HG03565 (cell line): ENCODE measurements around the gene GRIK2.

Source experiments
- ATAC-seq: cut with Tn5 transposase; IDR thresholded peaks from one replicate; pipeline ENCODE4 v1.9.1; 2021; ENCODE audit warnings: mild to moderate bottlenecking, moderate library complexity; ENCODE audit not compliant: unreplicated experiment

GRIK2 gene

DNA sequence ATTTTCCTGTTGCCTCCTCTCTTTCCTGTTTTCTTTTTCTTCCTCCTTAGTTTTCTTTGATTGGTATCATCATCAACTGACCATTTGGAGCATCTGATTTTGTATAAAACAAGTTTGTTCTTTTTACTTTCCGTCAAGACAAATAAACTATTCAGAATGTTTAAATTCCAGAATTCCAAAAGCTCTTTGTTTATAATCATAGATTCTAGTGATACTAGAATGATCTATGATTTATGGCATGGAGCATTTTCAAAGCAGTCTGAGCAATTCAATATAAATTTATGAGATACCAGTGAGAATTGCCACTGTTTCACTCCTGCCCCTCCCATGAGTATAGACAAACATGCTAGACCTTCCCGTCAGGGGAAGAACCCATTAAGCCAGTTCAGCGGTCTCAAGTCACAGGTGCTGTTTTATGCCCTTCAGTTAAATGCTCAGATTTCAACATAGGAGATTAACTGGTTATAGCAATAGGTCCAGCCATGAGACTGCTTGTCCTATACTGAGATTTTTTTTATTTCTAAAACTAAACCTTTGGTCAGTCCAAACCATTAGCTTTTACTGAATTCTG lies 60.7 kb downstream of the GRIK2 start:
- no peak for ATAC-seq

GRCh38 chr6:101458336-101458735 lies 64.8 kb downstream of the GRIK2 start:
- ATAC-seq = no peak

DNA sequence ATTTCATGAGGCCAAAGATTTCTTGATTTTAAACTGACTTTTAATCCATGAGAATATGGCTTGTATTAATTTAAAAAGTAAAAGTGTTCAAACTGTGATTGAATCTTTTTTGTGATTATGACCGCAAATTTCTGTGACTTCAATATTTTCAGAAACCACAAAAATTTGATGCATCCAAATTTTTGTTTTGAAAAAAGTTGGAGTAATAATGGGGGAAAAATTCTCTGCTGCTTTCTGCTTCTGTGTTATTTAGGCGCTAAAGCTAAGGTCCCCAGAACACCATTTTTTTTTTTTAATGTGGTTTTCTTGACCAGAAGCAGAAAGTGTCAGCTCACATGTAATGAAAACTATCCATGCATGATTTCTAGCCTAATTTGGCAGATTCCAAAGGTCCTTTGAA lies 65.3 kb downstream of the GRIK2 start:
- ATAC-seq = no peak

DNA sequence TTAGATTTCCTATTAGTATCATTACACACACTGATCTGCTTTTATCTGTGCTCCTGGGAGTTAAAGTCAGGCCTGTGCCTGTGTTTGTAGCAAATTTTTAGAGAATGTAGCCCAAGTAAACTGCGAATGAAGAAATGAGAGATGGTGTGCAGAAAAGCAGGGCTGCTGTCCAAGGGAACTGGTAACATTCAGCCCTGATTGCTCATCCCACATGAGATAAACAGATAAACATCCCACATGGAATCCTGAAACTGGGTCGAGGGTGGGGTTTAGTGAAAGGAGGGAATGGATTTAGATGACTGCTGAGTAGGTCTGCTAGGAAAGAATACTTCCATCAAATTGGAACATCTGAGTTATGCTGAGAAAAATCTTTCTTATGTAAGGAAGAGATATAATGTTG lies 69.1 kb downstream of the GRIK2 start:
- ATAC-seq = no peak

- ATAC-seq = no peak
Measured at GRCh38 chr6:101465863-101466262, 72.4 kb downstream of the GRIK2 start.

DNA sequence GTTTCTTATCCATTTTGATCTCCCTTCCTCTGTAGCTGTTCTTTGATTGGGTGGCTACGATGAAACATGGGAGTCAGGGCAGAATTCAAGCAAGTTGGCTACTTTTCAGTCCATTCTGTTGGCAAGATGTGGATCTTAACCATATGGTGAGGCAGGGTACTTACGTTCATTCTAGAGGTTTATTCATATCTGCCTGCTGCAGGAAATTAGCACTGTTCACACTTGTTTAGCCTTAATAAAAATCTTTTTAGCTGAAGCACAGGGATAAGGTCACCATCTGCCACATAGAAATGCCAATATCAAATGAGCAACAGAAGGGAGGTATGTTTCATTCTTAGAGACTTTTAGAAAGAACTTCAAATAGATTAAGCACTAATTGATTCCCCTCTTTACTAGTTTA lies 83.9 kb downstream of the GRIK2 start:
- ATAC-seq = no peak

DNA sequence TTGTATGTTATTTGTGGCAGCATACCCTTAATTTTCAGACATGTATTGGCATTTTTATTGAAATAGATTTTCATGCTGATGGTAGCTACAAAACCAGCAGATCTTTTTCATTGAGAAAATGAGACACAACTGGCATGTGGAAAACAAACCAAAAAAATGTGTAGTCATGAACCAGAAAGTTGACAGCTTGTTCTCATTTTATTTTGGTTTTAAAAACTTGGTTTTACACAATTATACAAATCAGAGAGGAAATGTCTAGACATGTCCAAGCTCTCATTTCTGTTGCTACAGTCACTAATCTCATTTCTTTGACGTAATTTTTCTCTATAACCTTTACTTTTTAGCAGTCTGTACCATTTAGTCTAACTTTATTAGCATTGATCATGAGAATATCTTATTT lies 85.4 kb downstream of the GRIK2 start:
- no peak for ATAC-seq

DNA sequence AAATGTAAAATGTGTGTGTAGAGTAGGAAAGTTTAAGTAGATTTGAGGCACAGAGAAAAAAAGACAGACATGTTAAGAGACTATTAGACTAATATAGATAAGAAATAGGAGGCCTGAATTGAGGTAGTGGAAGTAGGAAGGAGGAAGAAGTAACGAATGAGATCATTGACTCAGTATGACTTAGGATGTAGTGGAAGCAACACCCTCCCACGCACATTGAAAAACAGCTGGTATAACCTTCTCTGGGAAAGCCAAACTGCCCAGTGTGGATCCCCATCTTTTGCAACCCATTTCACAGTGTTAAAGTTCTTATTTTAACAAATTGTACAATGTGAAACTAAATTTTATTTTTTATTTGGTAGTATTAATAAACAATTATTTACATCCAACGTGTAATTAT lies 89.1 kb downstream of the GRIK2 start:
- ATAC-seq = no peak

- no peak for ATAC-seq
Measured at GRCh38 chr6:101484781-101485180, 91.3 kb downstream of the GRIK2 start.

GRCh38 chr6:101486124-101486523 lies 92.6 kb downstream of the GRIK2 start:
- no peak for ATAC-seq

- no peak for ATAC-seq
Measured at GRCh38 chr6:101486726-101487125, 93.2 kb downstream of the GRIK2 start.

DNA sequence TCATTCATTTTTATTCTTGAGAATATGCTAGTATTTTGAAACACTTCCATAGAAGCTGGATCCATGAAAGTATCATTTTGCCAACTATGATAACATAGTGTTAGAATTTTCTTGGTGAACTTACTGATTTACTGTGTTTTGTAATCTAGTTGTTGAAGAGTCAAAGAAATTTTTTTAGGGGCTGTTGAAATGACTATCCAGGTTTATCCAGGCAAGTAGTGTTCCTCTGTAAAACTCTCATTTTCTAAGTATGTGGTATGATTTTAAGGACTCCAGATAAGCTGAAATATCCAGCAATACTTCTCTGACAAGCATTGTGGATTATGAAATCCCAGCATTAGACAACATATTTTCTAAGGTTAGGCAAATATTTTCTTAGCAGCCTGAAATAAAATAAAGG lies 95.9 kb downstream of the GRIK2 start:
- ATAC-seq = no peak

GRCh38 chr6:101490857-101491256 lies 97.3 kb downstream of the GRIK2 start:
- no peak for ATAC-seq

- no peak for ATAC-seq
Measured at GRCh38 chr6:101502818-101503217, 109.3 kb downstream of the GRIK2 start.

- ATAC-seq = no peak
Measured at GRCh38 chr6:101509536-101509935, 116.0 kb downstream of the GRIK2 start.

DNA sequence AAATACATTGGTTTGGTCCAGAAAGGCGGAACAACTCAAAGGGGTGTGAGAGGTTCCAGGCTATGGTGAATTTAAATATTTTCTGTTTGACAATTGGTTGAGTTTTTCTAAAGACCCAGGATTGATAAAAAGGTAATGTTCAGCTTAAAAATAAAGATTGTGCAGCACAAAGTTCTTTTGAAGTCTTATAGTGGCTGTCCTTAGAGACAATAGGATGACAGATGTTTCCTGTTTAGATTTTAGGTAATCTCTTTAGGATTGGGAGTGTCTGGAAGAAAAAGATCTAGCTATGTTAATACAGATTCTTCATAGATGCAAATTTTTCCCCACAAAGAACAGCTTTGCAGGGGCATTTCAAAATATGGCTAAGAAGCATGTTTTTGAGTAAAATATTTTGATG lies 119.7 kb downstream of the GRIK2 start:
- ATAC-seq = no peak

- no peak for ATAC-seq
Measured at GRCh38 chr6:101516578-101516977, 123.1 kb downstream of the GRIK2 start.

- ATAC-seq = peak; percentile 85
Measured at GRCh38 chr6:101517632-101518031, 124.1 kb downstream of the GRIK2 start.

DNA sequence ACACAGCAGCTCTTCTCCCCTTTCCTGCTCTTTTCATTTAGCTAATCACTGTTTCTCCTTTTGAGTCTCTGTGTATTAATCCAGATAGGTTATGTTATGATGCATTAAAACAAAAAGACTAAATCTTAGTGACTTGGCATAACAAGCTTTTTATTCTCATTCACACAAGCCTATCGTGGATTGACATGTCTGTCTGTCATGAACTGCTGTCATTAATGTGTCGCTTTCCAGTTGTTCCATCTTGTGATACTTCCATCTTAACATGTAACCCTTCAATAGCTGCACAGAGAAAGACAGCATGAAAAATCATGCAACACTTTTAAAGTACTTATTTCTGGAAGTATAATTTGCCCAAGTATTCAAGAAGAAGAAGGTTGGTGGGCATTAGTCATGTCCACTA lies 128.7 kb downstream of the GRIK2 start:
- no peak for ATAC-seq

DNA sequence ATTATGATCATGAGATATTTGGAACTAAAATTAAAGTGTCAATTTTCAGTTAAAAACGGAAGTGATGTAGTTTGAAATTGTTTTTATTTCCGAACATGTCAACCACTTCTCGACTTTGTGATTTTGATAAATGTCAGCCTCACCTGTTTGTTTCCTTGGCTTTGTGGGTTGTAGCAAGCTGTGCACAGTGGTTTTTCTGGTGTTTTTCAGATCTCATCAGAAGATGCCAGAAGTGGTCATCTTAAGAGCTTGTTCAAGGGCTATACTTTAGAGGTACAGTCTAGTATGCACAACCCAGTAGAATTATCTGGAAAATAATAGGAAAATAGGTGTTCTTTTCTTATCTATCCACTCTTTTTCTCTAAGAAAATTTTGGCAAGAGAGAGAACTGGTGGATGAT lies 134.0 kb downstream of the GRIK2 start:
- no peak for ATAC-seq

- ATAC-seq = no peak
Measured at GRCh38 chr6:101528801-101529200, 135.3 kb downstream of the GRIK2 start.

DNA sequence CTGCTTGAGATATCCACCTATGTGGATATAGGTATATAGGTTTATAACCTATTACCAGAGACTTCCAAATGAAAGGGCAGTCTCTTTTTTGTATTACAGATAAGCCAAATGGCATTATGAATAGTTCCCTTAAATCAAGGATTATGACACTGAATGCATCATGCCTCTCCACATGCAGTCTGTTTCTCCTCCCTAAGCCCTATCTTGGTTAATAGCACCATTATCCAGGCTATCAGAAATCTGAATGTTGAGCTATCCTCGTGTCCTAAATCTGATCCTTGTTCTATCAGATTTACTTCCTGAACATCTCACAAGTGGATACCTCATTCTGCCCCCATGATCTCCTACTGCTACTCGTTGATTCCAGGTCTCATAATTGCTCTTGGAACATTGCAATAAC lies 138.0 kb downstream of the GRIK2 start:
- no peak for ATAC-seq

- no peak for ATAC-seq
Measured at GRCh38 chr6:101534386-101534785, 140.9 kb downstream of the GRIK2 start.

DNA sequence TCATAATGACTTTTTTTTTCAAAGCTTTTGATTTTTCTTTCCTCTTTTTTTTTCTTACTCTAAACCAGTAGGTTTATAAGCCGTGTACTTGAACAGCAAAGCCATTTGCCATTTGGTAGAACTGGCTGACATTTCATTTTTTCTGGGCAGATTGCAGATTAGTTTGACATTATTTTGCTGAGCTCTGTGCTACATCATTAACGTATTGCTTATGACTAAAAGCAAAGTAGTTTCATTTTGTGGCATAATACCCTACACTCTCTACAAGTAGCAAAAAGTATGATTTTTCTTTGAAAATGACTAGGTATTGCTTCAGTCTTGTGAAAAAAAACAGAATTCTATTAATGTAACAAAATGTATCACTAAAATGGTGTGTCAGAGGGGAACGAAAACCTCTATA lies 141.3 kb downstream of the GRIK2 start:
- no peak for ATAC-seq
